HL-60/S4 treated with retinoic acid at 250 ng/mL for 4 days and 3 days (cell line): Measurements from ENCODE around the gene DLGAP4.

Experiments
- in situ Hi-C: fragments of 300-500 bp; cut with MboI; formaldehyde crosslinking; loops from 2 replicates; pipeline ENCODE4 v1.7.0; 2022; ENCODE audit warnings: low sequenced_read_pairs

The DLGAP4 gene, protein sequence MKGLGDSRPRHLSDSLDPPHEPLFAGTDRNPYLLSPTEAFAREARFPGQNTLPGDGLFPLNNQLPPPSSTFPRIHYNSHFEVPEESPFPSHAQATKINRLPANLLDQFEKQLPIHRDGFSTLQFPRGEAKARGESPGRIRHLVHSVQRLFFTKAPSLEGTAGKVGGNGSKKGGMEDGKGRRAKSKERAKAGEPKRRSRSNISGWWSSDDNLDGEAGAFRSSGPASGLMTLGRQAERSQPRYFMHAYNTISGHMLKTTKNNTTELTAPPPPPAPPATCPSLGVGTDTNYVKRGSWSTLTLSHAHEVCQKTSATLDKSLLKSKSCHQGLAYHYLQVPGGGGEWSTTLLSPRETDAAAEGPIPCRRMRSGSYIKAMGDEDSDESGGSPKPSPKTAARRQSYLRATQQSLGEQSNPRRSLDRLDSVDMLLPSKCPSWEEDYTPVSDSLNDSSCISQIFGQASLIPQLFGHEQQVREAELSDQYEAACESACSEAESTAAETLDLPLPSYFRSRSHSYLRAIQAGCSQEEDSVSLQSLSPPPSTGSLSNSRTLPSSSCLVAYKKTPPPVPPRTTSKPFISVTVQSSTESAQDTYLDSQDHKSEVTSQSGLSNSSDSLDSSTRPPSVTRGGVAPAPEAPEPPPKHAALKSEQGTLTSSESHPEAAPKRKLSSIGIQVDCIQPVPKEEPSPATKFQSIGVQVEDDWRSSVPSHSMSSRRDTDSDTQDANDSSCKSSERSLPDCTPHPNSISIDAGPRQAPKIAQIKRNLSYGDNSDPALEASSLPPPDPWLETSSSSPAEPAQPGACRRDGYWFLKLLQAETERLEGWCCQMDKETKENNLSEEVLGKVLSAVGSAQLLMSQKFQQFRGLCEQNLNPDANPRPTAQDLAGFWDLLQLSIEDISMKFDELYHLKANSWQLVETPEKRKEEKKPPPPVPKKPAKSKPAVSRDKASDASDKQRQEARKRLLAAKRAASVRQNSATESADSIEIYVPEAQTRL

DNA sequence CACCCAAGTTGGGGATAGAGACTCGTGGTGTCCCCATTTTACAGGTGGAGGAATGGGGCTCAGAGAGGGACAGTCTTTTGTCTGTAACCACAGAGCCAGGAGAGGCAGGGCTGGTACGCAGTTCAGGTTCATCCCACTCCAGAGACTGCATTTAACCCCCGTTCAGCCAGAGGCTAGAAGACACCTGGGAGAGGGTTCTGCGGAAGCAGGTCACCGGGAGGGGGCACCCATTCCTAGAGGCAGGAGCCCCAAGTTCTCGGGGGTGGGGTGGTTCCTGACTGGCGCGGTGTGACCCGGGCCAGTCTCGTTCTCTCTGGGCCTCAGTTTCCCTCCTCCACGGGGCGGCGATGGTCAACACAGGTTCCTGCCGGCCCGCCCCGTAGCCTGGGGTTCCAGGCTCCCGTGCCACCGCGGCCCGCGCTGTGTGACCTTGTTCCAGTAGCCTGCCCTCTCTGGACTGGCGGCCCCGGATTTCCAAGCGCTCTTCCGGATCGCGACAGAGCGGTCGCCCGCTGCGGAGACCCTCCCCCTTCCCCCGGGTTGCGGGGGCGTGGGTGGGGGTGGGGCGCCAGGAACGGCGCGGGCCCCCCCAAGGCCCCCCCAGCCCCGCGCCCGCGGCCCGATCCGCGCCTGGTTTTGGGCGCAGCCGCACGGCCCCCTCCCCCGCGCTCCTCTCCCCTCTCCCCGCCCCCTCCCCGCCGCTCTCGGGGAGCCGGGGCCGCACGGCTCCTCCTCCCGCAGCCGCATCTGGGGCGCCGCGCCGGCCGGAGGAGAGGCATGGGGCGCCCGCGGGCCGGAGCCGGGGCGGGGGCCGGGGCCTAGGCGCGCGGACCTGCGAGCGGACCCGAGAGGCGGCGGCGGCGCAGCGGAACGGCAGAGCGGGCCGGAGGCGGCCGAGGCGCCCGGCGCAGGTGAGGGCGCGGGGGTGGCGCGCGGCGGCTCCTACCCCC is at the start of gene DLGAP4:
Gene DLGAP4, plus strand, starts transcription at position 738 of the 950 bp plus-strand sequence. CDS start 125,379 bp downstream, outside the sequence.
- in situ Hi-C loops, result no loop called here

DNA sequence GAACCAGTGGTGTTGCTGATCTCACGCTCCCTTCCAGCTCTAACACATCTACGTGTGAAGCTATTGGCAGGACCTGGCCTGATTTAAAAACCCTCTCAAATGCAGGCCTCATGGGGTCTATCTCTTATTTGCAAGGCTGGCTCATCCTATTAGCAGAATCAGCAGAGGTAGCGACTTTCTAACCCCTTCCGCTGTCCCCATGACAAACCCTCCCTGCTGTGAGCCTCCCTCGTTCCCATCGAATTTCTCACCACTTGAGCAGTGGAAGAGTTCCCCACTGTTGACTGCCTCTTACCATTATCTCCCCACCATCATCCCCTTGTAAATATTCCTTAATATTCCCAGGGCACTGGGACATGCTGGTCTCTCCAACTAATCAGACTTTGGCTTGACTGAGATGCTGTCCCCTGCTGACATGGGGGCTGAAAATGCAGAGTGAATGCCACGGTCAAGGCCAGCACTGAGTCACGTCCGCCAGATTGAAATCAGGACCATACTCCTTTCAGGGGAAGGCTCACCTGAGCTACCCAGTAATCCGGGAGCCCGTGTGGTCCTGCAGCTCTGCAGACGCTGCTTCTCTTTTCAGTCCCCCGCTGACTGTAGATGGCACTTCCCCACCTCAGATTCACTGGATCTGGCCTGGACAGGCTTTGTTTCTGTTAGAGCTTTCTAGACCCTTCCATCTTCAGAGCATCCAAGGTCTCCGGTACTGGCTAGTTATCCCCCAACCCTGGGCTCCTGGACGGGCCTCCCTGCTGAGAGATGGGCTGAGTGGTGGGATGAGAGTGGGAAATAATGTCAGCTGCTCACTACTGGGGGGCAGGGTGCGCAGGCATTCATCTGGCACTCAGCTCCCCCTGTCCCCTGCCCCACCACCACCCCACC is 46.7 kb upstream of the DLGAP4 start:
- in situ Hi-C loops, result no loop called here

DNA sequence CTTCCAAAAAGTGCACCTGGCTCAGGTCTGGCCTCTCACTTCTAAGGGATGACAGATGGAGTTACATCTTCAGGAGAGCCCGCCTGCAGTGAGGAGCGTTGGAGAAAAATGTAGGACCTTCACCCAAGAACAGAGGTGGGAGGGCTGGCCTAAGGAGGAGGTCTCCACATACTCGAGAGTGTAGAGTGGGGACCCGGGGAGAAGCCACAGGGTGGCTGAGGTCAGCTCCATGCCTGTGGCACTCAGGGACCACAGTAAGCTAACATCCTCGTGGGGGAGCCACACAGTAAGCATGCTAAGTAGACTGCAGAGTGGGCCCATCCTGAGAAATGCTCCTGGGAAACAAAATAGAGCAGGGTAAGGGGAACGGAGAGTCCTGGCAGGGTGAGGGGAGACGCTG is 45.8 kb upstream of the DLGAP4 start:
- in situ Hi-C loops, result no loop called here

DNA sequence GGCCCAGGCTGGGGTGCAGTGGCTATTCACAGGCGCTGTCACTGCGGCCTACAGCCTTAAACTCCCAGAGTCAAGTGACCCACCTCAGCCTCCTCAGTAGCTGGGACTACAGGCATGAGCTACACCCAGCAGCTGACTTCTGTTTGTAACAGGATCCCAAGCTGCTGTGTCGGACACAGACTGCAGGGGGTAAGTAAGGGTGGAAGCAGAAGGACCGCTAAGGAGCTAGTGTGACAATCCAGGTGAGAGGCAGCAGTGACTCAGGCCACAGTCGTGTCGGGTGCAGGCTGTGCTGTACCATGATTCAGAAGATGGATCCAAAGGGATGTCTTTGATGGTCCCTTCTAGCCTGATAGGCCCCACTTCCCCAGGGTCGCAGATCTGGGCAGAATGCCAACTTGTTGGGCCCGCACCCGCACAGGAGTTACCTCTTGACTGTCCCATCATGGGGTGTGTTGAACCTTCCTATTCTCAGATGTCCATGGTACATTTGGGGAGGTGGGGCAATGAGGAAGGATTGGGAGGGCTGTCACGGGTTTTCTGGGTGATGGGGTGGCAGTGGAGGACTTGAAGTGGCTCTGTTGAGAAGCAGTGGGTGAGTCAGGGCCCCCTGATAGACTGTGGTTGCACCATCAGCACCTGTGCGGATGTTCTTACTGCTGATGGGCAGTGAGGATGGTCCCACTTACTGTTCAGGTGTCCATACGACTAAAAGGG is 44.6 kb upstream of the DLGAP4 start:
- in situ Hi-C loops, result no loop called here

DNA sequence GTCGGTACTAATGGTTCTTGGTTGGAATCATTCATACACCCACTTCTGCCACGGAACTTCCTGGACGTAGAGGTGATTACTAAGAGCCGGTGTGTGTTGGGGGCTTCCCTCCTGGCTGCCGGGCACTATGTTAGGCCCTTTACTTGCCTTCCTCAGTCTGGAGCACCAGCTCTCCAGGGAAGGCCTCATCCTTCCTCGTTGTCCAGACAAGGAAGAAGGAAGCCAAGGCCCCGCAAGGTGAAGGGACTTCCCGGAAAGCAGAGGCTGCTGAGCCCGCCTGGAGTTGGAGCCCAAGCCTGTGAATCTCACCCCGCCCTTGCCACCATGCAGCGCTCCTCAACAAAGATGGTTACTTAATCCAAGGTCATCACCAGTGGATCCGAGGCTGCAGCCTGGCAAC is 43.7 kb upstream of the DLGAP4 start:
- in situ Hi-C loops, result no loop called here

DNA sequence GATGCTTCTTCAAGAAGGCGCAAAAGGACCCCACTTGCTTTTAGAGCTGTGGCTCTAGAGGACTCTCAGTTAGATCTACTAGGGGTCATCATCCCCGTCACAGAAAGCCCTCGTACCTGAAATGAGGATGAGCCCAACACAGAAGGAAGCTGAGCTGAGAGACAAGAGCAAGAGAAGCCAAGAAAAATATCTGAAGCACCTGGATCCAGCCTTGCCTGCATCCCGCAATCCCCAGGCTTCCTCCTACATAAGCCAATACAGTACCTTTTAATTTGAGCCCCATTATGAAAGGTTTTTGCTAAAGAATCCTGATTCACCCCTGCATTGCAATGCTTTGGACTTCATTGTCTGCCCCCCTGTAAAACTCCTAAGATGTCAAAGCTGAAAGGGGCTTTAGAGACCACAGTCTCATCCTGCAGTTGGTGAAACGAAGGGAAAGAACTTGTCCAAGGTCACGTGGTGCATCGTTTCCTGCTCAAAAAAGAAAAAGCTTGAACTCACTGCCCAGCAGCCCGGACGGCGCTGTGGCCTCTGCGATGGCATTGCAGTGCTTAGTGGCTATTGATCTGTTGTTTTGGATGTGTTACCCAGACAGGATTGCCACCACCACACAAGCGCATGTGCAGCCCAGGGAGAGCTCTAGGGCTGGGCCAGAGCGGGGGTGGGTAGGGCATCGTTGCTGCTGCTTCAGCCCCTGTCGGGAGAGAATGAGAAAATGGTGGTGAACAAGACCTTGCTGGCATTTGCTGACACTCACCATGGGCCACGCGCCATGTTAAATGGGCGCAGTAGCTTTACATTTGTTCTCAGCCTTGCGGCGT is 41.5 kb upstream of the DLGAP4 start:
- in situ Hi-C loops, result no loop called here

DNA sequence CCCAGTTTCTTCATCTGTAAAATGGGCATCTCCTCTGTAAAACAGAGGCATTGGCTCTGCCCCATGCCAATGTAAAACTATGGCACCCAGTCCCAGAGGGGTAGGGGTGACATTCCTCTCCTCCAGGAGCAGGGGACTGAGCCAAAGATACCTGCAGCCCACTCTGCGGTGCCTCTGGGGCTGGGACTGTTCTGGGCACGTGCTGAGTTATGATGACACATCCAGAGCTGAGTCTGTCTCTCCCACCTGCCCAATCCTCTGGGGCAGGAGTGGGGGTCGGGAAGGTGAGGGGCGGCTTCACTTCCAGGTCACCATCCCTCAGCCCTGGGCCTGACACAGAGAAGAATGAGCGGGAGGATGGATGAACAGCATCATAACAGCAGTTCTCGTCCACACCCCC is 40.0 kb upstream of the DLGAP4 start:
- in situ Hi-C loops, result no loop called here

DNA sequence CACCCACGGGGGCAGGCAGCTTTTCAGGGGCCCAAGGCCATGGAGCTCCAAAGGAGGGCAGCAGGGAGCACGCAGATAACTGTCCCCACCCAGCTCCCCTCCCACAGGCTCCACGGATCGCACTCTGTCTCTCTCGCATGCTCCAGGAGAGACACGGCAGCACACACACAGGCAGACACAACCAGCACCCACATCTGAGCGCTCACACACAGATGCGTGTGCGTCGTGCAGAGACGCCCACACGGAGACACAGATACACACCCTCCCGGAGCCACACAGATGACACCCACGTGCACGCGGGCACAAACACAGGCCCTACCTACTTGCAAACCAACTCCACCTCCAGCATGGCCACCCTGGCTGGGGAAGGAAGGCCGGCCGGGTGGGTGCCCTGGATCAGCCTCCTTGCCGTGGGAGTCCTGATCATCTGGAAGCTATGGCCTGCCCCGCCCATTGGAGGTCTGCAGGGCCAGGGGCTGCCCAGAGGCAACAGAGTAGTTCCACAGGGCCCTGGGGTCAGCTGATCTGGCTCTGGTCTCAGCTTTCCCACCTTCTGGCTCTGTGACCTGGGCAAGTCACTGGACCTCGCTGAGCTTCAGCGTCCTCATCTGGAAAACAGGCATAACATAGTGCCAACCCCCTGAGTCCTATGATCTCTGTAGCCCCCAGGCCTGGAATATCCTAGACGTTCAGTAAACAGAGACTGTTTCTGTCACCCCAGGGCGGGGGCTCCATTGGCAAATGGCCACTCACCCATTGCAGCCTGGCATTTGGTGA is 38.3 kb upstream of the DLGAP4 start:
- in situ Hi-C loops, result no loop called here

DNA sequence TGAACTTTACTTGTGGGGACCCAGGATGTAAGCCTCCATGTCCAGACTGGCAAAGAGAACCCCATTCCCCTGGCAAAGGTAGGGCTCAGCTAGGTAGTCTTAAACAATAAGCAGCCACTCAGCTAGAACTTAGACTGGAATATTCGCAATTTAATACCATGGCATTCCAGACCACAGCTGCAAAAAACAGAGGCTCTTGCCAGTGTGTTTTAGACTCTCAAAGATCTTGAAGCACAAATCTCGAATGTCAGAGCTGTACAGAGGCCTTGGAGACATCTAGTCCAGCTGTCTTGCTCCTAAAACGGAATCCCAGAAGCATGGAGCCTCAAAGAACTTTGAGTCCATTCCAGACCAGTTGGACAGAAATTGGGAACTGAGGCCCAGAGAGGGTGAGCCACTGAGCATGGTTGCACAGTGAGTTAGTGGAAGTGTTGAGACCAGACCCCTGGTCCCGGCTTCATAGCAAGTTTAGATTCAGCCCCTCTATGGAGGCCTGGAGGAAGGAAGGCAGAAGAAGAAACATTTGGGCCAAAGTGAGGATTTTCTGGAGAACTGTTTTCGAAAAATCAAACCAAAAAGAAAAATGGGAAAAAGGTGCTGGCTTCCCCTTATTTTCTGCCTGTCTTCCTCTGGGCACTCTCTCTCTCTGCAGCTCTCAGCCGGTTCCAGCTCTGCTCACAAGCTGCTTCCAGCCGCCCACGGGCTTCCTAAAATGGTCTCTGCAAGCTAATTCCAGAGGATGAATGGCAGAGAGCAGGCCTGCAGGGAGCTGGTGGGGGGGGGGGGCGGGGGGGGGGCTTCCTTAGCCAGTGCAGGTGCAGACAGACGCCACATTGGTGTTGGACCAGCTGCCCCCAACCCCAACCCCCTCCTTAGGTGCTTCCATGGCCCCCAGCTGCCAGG is 37.4 kb upstream of the DLGAP4 start:
- in situ Hi-C loops, result no loop called here

DNA sequence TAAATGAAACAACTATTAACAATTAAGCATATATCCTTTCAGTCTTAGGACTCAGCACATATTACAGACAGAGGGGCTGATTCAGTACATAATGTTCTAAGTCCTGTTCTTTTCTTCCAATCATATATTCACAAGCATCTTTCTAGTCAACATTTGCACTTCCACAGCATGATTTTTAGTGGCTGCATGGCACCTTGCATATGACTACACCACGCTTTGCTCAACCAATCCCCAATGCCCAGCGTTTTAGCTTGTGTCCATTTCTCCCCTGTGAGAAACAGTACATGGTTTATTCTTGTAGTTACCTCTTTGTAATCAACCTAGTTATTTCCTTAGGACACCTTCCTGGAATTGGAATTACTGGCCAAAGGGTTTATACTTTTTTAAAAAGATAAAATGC is 36.6 kb upstream of the DLGAP4 start:
- in situ Hi-C loops, result no loop called here

DNA sequence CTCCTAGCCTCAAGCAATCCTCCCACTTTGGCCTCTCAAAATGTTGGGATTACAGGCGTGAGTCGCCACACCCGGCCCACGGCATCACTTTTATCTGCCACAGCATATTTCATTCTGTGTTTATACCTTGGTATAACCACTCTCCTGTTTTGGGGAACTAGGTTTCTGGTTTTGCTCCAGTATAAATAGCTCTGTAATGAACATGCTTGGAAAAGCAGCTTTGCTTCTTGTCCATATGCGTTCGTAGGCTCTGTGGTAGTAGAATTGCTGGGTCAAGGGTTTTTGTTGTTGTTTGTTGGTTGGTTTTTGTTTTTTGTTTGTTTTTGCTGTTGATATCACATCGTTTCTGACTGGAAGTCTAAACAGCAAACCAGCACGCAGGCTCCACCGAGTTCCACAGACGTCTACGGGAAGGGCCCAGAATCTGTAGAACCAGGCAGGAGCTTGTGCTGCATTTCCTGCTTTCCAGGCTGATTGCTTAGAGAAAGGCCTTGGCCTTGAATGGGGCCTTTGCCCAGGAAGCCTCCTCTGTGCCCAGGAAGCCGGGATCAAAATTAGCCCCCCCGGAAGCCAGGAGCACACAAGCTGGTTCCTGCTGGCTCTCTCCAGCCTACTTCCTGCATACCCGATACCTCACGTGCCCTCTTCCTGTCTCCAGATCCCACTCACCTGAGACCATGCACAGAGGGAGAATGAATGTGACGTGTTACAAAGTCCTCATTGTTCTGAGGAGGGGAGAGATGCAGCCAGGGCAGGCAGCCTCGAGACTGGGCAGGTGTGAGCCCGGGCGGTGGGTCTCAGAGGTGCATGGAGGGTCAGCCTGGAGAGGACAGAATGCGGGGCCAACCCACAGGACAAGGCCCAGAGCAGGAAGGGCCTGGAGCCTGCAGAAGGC is 35.1 kb upstream of the DLGAP4 start:
- in situ Hi-C loops, result no loop called here

DNA sequence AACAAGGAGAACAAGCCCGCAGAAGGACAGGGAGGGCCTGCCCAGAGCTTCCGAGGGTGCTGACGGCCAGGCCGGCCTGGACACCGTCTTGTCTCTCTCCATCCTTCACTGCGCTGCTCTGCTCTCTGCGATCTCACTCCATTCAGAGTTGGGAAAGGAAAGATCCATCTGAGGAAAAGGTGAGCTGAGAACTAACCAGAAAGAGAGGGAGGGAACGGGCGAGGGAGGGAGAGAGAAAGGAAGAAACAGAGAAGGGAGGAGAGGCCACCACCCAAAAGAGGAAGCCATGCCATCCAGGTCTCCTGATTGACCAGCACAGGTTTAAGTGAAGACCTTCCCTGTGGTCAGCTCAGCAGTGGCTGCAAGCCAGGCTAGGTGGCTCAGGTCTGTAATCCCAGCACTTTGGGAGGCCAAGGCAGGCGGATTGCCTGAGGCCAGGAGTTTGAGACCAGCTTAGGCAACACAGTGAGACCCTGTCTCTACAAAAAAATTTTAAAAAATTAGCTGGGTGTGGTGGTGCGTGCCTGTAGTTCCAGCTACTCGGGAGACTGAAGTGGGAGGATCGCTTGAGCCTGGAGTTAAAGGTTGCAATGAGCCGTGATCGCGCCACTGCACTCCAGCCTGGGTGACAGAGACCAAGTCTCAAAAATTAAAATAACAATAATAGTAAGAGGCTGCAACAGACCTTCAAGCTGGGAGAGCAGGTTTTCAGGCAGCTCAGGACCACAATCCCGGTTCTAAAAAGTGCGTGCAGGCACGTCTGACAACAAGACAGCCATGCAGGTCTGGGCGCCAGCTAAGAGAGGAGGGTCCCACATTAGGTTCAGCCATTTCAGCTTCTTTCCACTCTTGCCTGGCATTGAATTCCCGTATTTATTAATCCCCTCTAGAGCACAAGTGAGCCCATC is 34.2 kb upstream of the DLGAP4 start:
- in situ Hi-C loops, result no loop called here

DNA sequence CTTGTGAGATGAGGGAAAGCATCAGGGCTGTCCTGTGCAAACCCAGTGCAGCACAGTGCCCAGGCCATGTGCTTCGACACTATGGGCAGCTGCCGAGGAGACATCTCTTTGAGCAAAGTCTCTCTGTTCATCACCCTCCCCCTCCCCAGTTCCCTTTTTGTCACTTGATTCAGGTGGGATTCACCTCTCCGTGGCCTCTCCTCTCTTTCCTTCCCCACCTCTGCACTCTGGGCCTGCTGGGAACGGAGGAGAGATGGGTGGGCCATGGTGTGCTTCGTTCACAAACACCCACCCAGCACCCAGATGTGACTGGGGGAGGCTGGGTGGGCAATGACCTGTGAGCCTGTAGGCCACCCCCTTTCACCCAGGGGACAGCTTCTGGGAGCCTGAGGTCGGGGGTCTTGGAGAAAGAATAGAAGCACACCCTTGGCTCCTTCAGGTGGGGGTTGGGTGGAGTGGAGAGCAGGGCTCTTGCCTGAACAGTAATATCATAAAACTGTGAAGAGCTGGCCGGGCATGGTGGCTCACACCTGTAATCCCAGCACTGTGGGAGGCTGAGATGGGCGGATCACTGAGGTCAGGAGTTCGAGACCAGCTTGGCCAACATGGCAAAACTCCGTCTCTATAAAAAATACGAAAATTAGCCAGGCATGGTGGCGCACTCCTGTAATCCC is 33.5 kb upstream of the DLGAP4 start:
- in situ Hi-C loops, result no loop called here
